ENCODE data around the gene TMEM9.

The TMEM9 gene

GRCh38 chr1:201100169-201100930 lies 53.9 kb downstream of the TMEM9 start:
- no peak for DNase-seq

GRCh38 chr1:201098992-201099677 lies 55.1 kb downstream of the TMEM9 start:
- DNase-seq: no peak

GRCh38 chr1:201096977-201097856 lies 57.1 kb downstream of the TMEM9 start:
- DNase-seq: no peak

GRCh38 chr1:201096041-201096461 lies 58.2 kb downstream of the TMEM9 start:
- DNase-seq: peak; percentile 61

GRCh38 chr1:201095581-201095980 lies 58.7 kb downstream of the TMEM9 start:
- no peak for DNase-seq

- DNase-seq: no peak
Measured at GRCh38 chr1:201094832-201095231, 59.4 kb downstream of the TMEM9 start.

- DNase-seq: no peak
Measured at GRCh38 chr1:201093962-201094361, 60.3 kb downstream of the TMEM9 start.

- DNase-seq: no peak
Measured at GRCh38 chr1:201093561-201093960, 60.7 kb downstream of the TMEM9 start.

- DNase-seq: no peak
Measured at GRCh38 chr1:201092738-201093137, 61.5 kb downstream of the TMEM9 start.

- no peak for DNase-seq
Measured at GRCh38 chr1:201091256-201091655, 63.0 kb downstream of the TMEM9 start.

GRCh38 chr1:201090541-201090940 lies 63.7 kb downstream of the TMEM9 start:
- peak; percentile 45 for DNase-seq

GRCh38 chr1:201089596-201089995 lies 64.7 kb downstream of the TMEM9 start:
- peak; percentile 41 for DNase-seq

- DNase-seq: no peak
Measured at GRCh38 chr1:201088901-201089525, 65.3 kb downstream of the TMEM9 start.

- no peak for DNase-seq
Measured at GRCh38 chr1:201088395-201088794, 65.9 kb downstream of the TMEM9 start.

- DNase-seq: no peak
Measured at GRCh38 chr1:201085902-201086735, 68.2 kb downstream of the TMEM9 start.

Data from eye (tissue), 1 donor.